CD4-positive, alpha-beta T cell treated with Interleukin-17A for 4 hours (primary cell): ENCODE data around the gene ADAMTS20.

Experiments used
- DNase-seq: peaks from one replicate; pipeline ENCODE4 v3.0.0-alpha.2; 2020; ENCODE audit warnings: mixed read lengths

ADAMTS20 gene

DNA sequence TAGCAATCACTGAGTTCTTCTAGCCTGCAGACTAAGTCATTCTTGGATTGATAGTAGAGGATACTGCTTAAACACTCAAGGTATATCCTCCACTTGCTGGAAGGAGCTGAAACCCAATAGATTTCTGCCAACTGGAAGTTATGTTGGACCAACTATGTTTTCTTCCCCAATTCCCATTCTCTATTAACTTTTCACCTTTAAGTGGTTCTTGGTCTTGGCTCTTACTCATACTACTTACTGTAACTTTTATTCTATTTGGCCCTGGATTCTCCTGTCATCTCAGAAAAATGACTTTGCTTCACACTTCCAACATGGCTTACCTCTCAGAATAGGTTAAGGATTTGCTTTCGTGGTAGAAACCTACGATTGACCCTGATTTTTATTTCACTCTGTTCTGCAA lies 244.9 kb downstream of the ADAMTS20 start:
- DNase-seq: no peak

DNA sequence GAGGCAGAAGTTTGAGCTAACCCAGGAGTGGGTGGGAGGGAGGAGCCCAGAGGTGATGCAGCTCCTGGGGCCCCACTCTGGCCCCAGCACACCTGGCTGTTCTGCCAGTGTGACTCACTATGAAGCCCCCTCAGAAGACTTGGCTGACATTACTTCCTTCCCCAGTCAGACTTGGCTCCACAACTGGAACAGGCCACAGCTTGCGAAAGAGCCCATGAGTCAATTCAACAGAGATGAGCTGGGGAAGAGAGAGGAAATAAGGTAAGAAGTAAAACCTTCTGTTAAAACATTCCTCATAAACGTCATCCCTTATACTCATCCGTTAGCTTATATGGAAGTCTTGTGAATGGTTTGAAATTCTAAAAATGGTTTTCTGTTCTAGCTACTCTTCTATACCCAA lies 245.9 kb downstream of the ADAMTS20 start:
- no peak for DNase-seq

DNA sequence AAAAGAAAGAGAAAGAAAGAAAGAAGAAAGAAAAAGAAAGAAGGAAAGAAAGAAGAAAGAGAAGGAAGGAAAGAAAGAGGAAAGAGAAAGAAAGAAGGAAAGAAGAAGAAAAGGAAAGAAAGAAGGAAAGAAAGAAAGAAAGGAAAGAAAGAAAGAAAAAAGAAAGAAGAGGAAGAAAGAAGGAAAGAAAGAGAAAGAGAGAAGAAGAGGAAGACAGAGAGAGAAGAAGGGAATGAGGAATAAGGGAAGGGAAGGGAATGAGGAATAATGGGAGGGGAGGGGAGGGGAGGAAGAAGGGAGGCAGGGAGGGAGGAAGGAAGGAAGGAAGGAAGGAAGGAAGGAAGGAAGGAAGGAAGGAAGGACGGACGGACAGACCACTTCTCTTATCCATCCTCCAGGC lies 246.9 kb downstream of the ADAMTS20 start:
- no peak for DNase-seq
